GM19025 (cell line): ENCODE data around the gene ZNF195.
"Not testable (repeated sequence)": the region's sequence is repeated elsewhere in the genome, so short reads cannot be mapped to it uniquely, and the experiment has no call there.

ENCODE experiments used
- ATAC-seq: cut with Tn5 transposase; IDR thresholded peaks from one replicate; pipeline ENCODE4 v1.9.1; 2021; ENCODE audit warnings: mild to moderate bottlenecking, low read depth, moderate library complexity; ENCODE audit not compliant: unreplicated experiment

The ZNF195 gene

DNA sequence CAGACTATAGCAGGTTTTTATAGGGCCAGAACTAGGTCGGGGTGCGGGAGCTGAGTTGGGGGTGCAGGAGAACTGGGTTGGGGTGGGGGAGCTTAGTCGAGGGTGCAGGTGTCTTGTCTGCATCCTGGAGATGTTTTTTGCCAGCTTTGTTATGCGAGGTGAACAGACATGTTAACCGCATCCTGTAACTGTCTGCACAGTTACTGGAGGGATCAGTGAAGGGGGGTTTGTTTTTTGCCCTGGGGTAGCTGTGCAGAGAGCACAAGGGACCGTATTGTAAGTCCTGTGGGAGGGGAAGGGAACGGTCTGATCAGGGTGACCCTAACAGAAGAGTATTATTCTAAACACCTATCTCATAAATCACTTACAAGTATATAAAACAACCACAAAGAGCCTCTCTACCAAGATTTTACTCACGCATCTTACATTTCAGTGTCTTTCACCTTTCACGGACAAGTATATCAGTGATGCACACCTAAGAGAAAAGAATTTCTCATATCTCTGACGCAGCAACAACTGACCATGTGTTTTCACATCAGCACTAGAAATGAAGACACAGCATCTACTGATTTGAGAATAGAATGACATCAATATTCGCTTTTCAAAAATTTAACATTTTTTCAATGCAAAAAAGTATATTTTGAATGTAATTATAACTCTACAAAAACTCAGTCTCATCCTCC lies 20.8 kb downstream of the ZNF195 start:
- no peak for ATAC-seq

DNA sequence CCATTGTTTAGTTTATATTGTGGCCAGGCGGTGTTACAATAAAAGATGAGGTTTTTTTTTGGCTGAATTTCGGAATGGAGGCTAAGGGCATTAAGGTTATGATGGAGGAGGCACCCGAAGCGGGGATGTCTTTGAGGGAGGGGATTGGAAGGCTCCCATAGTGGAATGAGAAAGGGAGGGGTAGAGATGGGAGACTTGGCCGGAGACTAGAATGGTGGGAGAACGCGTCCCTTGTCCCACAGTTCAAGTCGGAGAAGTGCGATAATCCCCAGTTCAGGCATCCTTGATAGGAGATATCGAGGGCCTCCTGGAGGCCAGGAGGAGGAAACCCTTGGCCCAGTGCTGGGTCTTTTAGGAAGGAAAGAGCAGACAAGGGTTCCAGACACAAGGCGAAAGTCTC lies 21.6 kb downstream of the ZNF195 start:
- no peak for ATAC-seq

DNA sequence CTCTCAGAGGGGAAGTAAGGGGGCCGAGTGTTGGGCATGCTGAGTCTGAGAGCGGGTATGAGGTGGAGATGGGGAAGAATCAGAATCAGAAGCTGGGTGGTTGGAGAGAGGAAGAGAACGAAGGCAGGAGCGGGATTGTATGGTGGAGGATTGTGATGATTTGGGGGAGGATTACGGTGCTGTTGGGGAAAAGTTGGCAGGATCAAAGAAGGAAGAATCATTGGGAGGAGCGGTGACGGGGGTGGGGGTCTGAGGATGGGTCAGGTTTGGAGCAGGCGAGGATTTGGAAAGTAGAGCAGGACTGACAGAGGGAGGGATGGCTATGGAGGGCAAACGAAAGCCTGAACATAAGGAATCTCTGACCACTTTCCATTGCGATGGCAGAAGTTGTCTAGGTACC lies 22.1 kb downstream of the ZNF195 start:
- no peak for ATAC-seq

DNA sequence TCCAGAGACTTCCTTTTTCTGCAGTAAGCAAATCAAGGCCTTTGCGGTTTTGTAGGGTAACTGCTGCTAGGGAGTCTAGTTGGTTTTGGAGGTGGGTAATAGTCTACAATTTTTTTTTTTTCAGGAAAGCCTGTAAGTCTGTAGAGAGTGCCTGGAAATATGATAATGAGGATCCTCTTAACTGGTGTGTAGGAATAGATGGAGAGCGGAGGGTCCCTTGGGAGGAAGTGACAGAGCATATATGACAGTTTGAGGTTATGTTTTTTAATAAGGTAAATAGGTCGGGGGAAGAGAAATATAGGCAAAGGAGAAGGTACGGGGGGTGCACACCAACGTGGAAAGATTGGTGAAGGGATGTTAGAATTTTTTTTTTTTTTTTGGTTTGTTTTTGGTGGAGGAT lies 25.9 kb downstream of the ZNF195 start:
- no peak for ATAC-seq

DNA sequence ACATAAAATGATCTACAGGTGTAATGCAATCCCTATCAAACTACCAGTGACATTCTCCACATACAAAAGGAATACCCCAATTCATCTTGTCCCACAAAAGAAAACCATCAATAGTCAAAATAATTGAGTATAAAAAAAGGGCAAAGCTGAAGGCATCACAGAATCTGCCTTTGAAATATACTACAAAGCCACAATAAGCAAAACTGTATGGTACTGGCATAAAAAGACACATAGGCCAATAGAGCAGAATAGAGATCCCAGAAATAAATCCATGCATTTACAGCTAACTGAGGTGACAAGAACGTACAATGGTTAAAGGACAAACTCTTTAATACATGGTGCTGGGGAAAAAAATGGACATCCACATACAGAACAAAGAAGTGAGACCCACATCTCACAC lies 31.8 kb downstream of the ZNF195 start:
- ATAC-seq = no peak

DNA sequence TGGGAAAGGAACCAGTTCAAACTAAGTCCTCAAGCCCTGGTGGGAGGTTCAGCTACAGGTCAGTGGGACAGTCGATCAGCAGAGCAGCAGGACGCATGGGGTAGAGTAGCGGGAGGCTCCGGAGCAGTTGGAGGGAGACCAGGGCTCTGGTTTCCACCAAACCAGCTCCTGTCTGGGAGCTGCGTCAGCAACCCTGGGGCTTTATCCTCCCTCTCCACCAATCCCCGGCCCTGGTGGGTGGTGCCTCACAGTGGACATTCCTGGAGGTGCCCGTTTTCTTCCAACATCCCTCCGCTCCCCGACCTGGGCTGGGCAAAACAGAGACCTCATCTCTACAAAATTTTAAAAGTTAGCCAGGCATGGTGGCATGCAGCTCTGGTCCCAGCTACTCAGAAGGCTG lies 32.4 kb downstream of the ZNF195 start:
- no peak for ATAC-seq

DNA sequence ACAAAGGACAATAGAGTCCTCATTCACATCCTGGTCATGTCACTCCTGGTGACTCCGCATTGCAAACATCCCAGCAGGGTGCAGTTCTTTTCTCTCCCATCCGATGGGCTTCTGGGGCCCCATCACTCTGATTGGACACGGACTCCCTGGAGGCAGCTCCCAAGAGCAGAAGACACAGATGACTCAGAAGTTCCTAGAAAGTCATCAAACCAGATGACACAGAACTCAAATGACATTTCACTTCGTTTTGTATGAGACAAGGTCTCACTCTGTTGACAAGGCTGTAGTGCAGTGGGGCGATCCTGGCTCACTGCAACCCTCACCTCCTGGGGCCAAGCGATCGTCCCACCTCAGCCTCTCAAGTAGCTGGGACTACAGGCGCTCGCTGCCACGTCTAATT lies 33.2 kb downstream of the ZNF195 start:
- no peak for ATAC-seq

DNA sequence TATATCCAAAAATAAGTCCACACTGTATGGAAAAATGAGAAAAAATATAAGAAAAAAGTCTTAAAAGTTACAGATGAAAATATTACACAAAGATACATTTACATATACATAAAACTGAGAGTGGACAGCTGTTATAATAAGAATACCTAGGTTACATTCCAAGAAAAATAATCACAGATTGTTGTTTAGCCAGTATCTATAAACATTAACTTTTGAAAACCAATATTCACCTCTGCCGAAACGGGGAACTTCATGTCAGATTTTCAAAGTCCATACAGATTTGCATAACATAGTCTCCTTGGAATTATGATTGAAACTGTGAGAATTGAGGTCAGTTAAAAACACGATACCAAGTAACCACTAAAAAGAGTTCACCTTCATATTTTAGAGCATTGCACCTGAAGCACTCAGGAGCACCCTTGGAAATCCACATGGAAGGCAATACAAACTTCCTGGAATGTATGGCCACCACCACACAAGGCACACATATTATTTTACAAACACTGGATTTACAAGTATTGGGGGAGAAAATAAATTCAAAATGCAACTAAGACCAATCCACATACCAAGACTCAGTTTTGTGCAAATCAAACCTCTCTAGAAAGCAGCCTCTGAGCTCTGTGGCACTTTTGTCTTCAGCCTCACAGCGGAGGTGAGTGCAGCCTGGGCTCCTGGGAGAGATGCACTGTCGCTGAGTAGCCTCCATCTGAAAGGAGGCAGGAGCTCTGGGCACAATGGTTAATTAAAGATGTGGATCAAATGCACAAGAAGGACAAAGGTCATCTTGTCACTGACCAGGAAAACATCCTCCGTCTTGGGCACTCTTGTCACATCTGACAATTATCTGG lies 34.4 kb downstream of the ZNF195 start:
- ATAC-seq = no peak

DNA sequence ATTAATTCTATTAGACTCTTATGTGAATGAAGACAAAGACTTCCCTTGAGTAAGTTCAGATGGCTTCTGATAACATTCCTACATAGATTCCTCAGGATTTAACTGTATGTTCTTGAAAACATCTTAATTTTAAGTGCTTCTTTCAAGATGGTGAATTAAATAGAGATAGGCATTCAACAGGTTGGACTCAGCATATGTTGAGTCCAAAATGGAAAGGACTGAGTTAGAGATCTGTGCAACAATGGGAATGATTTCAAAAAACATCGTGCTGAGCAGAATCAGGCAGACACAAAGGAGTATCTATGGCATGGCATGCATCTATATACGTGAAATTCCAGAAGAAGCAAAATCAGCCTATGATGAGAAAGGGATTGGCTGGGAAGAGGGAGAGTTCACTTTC lies 36.2 kb downstream of the ZNF195 start:
- no peak for ATAC-seq

DNA sequence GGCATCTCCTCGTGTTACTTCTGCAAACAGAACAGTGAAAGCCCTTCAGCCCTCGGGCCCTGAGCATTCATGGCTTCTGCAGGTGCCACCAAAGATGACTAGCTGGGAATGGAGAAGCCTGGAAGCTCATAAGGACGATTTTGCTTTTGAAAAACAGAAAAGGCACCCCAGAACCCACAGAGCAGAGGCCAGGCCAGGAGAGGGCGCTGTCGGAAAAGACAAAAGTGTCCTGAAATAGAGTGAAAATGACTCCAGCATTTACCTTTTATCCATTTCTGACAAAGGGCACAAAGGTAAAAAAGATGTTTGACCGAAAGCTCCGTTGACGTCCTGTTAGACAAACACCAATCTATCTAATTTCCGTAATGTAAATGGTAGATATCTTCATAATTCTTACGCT lies 37.6 kb downstream of the ZNF195 start:
- ATAC-seq = no peak

DNA sequence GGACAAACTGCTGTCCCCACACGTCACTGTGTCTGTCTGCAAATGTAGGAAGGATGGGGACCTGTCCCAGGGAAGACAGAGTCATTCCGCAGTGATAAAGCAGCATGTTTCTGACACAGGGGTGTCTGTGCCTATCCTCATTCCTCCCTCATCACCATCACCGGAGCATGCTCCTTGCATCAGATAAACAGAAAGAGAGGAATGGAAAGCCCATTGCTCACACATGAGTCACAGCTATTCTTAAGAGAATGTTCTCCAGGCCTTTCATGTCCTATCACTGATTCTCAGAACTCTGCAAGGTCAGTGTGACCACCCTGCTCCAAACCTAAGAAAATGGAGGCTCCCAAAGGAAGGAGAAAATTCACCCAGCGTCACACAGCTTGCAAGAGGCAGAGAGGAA lies 38.9 kb downstream of the ZNF195 start:
- no peak for ATAC-seq

DNA sequence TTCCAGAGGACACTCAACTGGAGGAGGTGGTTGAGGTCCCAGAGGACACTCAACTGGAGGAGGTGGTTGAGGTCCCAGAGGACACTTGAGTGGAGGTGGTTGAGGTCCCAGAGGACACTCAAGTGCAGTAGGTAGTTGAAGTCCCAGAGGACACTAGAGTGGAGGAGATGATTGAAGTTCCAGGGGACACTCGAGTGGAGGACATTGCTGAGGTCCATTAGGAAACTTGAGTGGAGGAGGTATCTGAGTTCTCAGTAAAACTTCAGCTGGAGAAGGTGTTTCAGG lies 39.7 kb downstream of the ZNF195 start:
- ATAC-seq = no peak

DNA sequence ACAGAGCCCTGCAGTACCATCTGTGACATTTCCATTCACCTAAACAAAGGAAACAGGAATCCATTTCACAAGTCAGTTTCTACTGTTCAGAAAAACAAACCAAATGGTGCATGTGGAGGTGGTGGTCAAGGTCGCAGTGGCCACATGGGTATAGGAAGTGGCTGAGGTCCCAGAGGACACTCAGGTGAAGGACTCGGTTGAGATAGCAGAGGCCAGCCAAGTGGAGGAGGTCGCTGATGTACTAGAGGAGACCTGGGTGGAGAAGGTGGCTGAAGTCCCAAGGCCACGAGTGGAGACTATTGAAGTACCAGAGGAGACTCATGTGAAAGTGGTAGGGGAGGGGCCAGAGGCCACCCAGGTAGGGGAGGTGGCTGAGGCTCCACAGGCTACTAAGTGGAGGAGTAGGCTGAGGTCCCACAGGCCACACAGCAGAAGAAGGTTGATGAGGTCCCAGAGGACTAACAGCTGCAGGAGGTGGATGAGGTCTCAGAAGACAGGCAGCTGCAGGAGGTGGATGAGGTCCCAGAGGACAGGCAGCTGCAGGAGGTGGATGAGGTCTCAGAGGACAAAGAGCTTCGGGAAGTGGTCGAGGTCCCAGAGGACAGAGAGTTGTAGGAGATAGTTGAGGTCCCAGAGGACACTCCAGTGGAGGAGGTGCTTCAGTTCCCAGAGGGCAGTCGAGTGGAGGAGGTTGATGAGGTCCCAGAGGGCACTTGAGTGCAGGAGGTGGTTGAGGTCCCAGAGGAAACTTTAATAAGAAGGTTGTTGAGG lies 40.2 kb downstream of the ZNF195 start:
- no peak for ATAC-seq

DNA sequence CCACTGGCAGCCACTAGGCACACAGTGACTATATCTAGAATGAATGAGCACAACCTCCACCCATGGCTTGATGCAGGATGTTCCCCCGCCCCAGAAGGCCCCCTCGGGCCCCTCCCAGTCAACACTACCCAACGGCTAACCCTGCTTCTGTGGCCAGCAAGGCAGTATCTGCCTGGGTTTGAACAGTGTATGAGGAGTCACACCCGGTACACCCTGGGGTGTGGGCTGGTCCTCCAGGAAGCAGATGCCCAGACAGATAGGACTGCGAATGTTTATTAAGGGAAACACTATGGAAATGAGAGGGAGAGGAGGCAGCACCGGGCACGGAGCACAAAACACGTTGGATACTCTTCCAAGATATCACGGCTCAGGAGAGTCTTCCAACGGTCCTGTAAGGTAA lies 42.5 kb downstream of the ZNF195 start:
- not testable (repeated sequence) for ATAC-seq

DNA sequence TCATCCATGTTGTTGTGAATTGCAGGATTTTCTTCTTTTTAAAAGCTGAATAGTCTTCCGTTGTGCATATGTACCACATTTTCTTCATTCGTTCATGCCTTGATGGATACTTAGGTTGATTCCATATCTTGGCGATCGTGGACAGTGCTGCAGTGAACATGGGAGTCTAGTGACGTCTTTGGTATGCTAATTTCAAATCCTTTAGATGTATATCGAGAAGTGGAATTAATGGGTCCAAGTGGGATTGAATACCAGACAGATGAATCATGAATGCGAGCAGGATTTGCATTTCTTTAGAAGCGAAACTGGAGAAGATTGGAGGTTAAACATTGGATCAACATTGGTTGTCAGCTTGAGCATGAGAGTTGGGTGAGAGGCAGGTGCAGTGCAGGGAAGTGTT lies 45.8 kb downstream of the ZNF195 start:
- not testable (repeated sequence) for ATAC-seq

DNA sequence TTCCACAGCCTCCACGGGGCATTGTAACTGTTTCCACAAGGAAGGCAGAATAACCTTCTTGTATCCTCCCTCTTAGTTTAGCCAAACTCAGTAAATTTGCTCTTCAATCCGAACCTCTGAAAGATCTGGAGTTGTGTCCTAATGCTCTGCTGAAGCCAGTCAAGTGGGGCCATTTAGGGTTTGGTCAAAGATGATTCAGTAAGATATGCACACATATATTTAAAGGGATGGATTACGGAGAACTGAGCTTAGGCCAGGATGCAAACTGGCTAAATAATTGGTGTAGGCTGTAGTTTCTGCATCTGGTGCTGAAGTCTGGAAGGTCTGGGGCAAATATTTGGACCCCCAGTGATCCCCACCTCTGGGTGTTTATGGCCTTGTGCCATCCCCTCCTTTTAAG lies 47.9 kb downstream of the ZNF195 start:
- not testable (repeated sequence) for ATAC-seq

DNA sequence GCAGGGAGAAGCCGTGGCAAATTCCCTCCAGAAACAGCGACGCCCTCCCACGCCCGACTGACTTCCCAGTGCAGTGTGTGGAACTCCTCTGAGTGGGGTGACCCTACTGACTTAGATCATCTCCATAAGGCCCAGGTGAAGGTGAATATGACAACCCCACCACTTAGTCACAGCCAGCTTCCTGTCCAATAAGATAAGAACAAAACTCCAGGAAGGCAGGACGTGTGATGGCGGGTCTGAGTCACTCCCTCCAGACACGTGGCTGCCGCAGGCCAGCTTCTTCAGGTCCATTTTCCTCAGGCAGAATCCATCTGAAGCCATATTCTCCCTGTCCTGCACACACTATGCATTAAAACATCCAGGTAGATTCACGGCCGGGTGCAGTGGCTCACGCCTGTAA lies 48.9 kb downstream of the ZNF195 start:
- not testable (repeated sequence) for ATAC-seq

DNA sequence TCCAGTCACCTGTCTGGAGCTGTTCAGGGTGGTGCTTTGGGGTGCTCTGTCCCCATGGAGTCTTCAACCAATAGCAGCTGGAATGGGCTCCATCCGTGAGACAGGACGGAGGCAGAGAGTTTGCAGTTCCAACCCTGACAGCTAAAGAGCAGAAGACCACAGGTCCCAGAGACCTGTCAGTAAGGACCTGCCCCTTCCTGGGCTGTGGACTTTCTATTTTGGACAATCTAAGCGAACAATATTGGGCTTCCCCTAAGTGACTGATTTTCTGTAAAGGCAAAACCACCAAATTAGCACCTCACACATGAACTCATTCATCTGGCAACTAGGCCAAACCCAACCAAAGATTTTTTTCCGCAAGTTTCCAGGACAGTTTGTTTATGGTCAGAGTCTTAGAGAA lies 50.4 kb downstream of the ZNF195 start:
- ATAC-seq = not testable (repeated sequence)

DNA sequence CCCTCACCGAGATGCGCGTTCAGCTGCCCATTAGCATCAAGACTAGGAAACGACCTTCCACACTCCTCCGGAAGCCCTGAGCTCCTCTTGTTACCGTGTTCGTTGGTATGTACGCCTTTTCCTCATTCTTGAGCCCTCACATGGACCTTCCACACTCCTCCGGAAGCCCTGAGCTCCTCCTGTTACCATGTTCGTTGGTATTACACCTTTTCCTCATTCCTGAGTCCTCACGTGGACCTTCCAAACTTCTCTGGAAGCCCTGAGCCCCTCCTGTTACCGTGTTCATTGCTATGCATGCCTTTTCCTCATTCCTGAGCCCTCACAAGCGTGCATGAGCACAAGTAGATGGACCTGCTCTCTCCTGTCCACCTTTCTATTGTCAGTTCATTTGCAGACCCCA lies 52.5 kb downstream of the ZNF195 start:
- not testable (repeated sequence) for ATAC-seq

DNA sequence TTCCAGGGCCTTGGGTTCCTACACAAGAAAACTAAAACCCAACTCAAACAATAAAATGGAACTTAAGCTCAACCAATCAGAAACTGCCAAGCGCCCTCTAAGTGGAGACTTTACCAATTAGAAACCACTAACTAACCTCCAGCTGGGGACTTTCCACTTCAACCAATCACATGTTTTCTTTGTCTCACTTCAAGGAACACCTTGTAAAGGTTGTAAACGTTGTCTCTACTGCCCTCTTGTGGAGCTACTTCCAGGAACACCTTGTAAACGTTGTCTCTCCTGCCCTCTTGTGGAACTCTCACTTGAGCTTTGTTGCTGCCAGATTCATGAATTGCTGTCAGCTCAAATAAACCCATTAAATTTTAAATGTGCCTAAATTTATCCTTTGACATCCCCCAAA lies 54.2 kb downstream of the ZNF195 start:
- ATAC-seq = not testable (repeated sequence)
